ENCODE measurements around the gene SLC6A5.

Gene SLC6A5

DNA sequence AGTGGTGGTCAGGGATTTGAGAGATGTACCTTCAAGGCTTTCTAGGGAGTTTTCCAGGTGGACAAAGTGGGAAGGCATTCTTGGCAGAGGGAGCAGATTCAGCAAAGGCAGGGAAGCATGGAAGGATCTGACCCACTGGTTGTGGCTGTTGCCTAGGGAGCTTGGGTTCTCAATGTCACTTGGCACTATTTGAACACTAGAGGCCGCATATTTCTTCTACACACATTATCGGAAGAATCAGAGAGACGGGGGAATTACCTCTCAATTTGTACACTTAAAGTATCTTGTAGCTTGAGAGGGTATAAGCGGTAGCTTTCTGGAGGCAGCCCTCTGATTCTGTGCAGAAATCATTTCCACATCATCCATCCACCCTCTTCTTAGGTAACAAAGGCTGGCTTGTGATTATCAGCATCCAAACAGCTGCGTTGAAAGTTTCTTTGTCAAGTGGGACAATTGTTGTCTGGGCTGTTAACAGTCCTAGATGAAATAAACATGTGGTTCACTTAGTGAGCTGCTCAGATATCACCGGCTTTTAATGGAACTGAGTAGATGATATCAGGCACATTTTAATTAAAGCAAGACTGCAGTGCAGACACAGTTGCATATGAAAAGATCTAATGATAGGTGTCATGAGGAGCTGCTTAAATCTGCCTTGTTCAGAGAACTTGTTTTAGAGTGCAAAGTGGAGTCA lies 72.6 kb downstream of the SLC6A5 start:
- peak; percentile 17 for DNase-seq

GRCh38 chr11:20672575-20672974 lies 73.2 kb downstream of the SLC6A5 start:
- peak; percentile 10 for DNase-seq

DNA sequence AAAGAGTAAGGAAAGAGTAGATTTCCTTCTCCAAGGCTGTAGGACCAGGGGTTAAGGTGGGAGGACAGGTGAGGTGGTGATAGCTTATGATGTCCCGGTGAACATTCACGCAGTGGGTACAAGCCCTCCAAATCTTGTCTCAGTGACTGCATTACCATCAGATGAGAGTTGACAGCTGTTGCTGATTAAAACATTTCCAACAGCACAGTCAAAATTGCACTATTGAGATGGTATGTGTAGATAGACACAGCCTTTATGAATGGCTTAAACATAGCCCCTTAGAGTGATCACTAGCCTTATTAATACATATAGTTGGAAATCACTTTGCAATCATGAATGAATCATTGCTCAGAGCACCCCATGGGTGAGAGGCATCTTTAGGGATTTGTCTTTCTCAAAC lies 77.2 kb downstream of the SLC6A5 start:
- no peak for DNase-seq

GRCh38 chr11:20688761-20689160 lies 89.4 kb downstream of the SLC6A5 start:
- no peak for DNase-seq

GRCh38 chr11:20707876-20708275 lies 108.5 kb downstream of the SLC6A5 start:
- no peak for DNase-seq
